SK-N-SH treated with all-trans-retinoic acid at 6 μM for 48 hours (cell line): Measurements from ENCODE around the gene CHST2.

Experiments used
- ATAC-seq: fragments of 200-7000 bp; cut with Tn5 transposase; 3 replicates; pipeline ENCODE4 v1.9.1; 2020; ENCODE audit warnings: mild to moderate bottlenecking, moderate library complexity
- ARNTL ChIP-seq: fragments of 450-650 bp; formaldehyde crosslinking; IDR thresholded peaks from 2 replicates; pipeline ENCODE4 v1.5.0; 2020; ENCODE audit warnings: low read depth, mild to moderate bottlenecking, moderate library complexity, borderline replicate concordance
- BACH2 ChIP-seq: fragments of 250-450 bp; sonication (Bioruptor Pico); IDR thresholded peaks from 2 replicates; pipeline ENCODE4 v1.9.0; 2021; ENCODE audit warnings: mild to moderate bottlenecking, borderline replicate concordance
- CREB5 ChIP-seq: fragments of 250-450 bp; sonication (Bioruptor Pico); IDR thresholded peaks from 2 replicates; pipeline ENCODE4 v1.5.1; 2020; ENCODE audit warnings: low read depth, mild to moderate bottlenecking, moderate library complexity
- CSDC2 ChIP-seq: fragments of 250-450 bp; sonication (Bioruptor Pico); IDR thresholded peaks from 2 replicates; pipeline ENCODE4 v1.5.0; 2020; ENCODE audit warnings: mild to moderate bottlenecking, moderate library complexity
- ESRRG ChIP-seq: fragments of 250-450 bp; sonication (Bioruptor Pico); IDR thresholded peaks from 2 replicates; pipeline ENCODE4 v1.6.1; 2021; ENCODE audit warnings: mild to moderate bottlenecking
- GLIS3 ChIP-seq: fragments of 250-450 bp; sonication (Bioruptor Pico); IDR thresholded peaks from 2 replicates; pipeline ENCODE4 v1.5.0; 2020; ENCODE audit warnings: mild to moderate bottlenecking, moderate library complexity
- ISL1 ChIP-seq: fragments of 250-450 bp; sonication (Bioruptor Pico); IDR thresholded peaks from 2 replicates; pipeline ENCODE4 v2.1.2; 2022; ENCODE audit warnings: mild to moderate bottlenecking, moderate library complexity
- OSR1 ChIP-seq: fragments of 250-450 bp; sonication (Bioruptor Pico); IDR thresholded peaks from 2 replicates; pipeline ENCODE4 v1.8.0; 2022; ENCODE audit warnings: moderate library complexity, mild to moderate bottlenecking, inconsistent platforms
- PATZ1 ChIP-seq: fragments of 250-450 bp; sonication (Bioruptor Pico); IDR thresholded peaks from 2 replicates; pipeline ENCODE4 v1.8.0; 2020; ENCODE audit warnings: mild to moderate bottlenecking, moderate library complexity, borderline replicate concordance
- POU6F1 ChIP-seq: fragments of 250-450 bp; sonication (Bioruptor Pico); IDR thresholded peaks from 2 replicates; pipeline ENCODE4 v1.8.0; 2021; ENCODE audit warnings: low read depth, mild to moderate bottlenecking, moderate library complexity, borderline replicate concordance
- PPARA ChIP-seq: fragments of 250-450 bp; sonication (Bioruptor Pico); IDR thresholded peaks from 2 replicates; pipeline ENCODE4 v1.5.0; 2020; ENCODE audit warnings: mild to moderate bottlenecking, borderline replicate concordance
- SNAI2 ChIP-seq: fragments of 250-450 bp; sonication (Bioruptor Pico); IDR thresholded peaks from 2 replicates; pipeline ENCODE4 v1.5.0; 2020; ENCODE audit warnings: mild to moderate bottlenecking, moderate library complexity
- TCF4 ChIP-seq: fragments of 250-450 bp; sonication (Bioruptor Pico); IDR thresholded peaks from 2 replicates; pipeline ENCODE4 v1.8.0; 2021; ENCODE audit warnings: mild to moderate bottlenecking, moderate library complexity, borderline replicate concordance
- TOX ChIP-seq: fragments of 250-450 bp; sonication (Bioruptor Pico); IDR thresholded peaks from 2 replicates; pipeline ENCODE4 v1.8.0; 2021; ENCODE audit warnings: mild to moderate bottlenecking, moderate library complexity, borderline replicate concordance
- ZC3H10 ChIP-seq: fragments of 250-450 bp; sonication (Bioruptor Pico); IDR thresholded peaks from 2 replicates; pipeline ENCODE4 v1.5.1; 2021; ENCODE audit warnings: mild to moderate bottlenecking, moderate library complexity
- ZFP30 ChIP-seq: fragments of 450-650 bp; formaldehyde crosslinking; IDR thresholded peaks from 2 replicates; pipeline ENCODE4 v1.5.0; 2022; ENCODE audit warnings: mild to moderate bottlenecking, moderate library complexity
- ZNF565 ChIP-seq: fragments of 450-650 bp; formaldehyde crosslinking; conservative IDR thresholded peaks from 2 replicates; pipeline ENCODE4 v1.5.0; 2020; ENCODE audit warnings: low read depth, mild to moderate bottlenecking, moderate library complexity
- ZNF70 ChIP-seq: fragments of 450-650 bp; formaldehyde crosslinking; IDR thresholded peaks from 2 replicates; pipeline ENCODE4 v1.5.0; 2020; ENCODE audit warnings: mild to moderate bottlenecking, moderate library complexity
- ZNF8 ChIP-seq: fragments of 450-650 bp; formaldehyde crosslinking; IDR thresholded peaks from 2 replicates; pipeline ENCODE4 v1.5.0; 2020; ENCODE audit warnings: mild to moderate bottlenecking, moderate library complexity
- TF ChIP-seq, protein P1 (sequence below): fragments of 250-450 bp; sonication (Bioruptor Pico); IDR thresholded peaks from 2 replicates; pipeline ENCODE4 v1.5.0; 2020; ENCODE audit warnings: mild to moderate bottlenecking, moderate library complexity
- TF ChIP-seq, protein P2 (sequence below): fragments of 250-450 bp; sonication (Bioruptor Pico); IDR thresholded peaks from 2 replicates; pipeline ENCODE4 v1.5.1; 2021; ENCODE audit warnings: mild to moderate bottlenecking, moderate library complexity

The CHST2 gene

GRCh38 chr3:143171141-143171980 lies 51.8 kb downstream of the CHST2 start:
- TF ChIP-seq OSR1 (CRISPR knock-in tag): no peak
- no peak for TF ChIP-seq ARNTL (CRISPR knock-in tag)
- TF ChIP-seq ZNF70 (CRISPR knock-in tag): no peak
- no peak for TF ChIP-seq CSDC2
- ATAC-seq: peak; percentile 64

DNA sequence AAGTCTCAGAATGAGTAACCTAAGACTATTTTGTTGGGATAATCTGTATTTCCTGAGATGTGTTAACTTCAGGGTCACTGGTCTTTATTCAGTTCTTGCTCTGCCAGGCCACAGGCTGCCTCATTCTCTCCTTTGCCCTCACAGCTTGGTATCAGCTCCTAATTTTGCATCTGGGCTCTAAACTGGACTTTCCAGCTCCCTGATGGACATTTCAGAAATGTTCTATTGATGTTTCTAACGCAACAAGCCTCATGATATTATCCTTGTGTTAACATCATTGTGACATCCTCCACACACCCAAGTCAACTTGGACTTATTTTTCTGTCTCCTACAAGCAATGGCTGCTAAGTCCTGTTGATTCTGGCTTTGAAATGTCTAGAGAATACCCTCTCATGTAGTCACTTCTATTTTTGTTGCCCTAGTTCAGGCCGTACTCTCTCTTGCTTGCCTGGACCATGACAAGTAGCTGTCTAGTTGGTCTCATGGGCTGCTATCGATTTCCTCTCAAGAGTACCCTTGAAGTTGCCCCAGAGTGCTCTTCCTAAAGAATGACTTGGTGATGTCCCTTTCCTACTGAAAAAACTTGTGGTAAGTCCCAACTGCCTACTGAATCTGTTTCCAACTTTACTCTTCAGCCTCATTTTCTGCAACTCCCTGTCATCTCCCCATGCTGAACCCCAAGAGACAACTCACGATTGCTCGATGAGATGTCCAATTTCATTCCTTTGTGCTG lies 52.7 kb downstream of the CHST2 start:
- no peak for ATAC-seq
- TF ChIP-seq ZNF565: no peak
- TF ChIP-seq GLIS3 (CRISPR knock-in tag): no peak
- TF ChIP-seq TOX (CRISPR knock-in tag): no peak
- TF ChIP-seq ARNTL (CRISPR knock-in tag): no peak
- TF ChIP-seq BACH2 (CRISPR knock-in tag): no peak
- no peak for TF ChIP-seq POU6F1 (CRISPR knock-in tag)
- no peak for TF ChIP-seq TCF4 (CRISPR knock-in tag)
- no peak for TF ChIP-seq PPARA
- no peak for TF ChIP-seq CREB5 (CRISPR knock-in tag)
- TF ChIP-seq PATZ1: no peak
- no peak for TF ChIP-seq OSR1 (CRISPR knock-in tag)
- TF ChIP-seq, protein P1, sequence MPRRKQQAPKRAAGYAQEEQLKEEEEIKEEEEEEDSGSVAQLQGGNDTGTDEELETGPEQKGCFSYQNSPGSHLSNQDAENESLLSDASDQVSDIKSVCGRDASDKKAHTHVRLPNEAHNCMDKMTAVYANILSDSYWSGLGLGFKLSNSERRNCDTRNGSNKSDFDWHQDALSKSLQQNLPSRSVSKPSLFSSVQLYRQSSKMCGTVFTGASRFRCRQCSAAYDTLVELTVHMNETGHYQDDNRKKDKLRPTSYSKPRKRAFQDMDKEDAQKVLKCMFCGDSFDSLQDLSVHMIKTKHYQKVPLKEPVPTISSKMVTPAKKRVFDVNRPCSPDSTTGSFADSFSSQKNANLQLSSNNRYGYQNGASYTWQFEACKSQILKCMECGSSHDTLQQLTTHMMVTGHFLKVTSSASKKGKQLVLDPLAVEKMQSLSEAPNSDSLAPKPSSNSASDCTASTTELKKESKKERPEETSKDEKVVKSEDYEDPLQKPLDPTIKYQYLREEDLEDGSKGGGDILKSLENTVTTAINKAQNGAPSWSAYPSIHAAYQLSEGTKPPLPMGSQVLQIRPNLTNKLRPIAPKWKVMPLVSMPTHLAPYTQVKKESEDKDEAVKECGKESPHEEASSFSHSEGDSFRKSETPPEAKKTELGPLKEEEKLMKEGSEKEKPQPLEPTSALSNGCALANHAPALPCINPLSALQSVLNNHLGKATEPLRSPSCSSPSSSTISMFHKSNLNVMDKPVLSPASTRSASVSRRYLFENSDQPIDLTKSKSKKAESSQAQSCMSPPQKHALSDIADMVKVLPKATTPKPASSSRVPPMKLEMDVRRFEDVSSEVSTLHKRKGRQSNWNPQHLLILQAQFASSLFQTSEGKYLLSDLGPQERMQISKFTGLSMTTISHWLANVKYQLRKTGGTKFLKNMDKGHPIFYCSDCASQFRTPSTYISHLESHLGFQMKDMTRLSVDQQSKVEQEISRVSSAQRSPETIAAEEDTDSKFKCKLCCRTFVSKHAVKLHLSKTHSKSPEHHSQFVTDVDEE (CRISPR knock-in tag): no peak
- TF ChIP-seq, all 23 proteins: peak for 0

DNA sequence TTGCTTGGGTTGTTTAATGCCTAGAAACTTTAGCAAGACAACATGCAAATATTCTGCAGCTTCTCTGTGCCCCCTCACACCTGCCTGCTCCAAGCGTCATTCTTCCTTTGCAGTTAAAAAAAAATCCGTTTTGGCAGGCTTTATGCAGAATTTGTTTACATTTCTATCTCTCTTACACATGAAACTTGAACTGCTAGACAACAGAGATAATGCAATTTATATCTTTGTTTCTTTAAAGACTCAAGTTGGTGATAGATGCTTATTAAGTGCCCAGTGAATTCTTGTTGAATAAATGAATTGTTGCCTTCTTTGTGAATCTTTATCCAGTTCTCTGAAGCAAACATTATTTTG lies 53.2 kb downstream of the CHST2 start:
- ATAC-seq: no peak
- TF ChIP-seq, protein P1 (CRISPR knock-in tag): no peak
- TF ChIP-seq PPARA: no peak
- TF ChIP-seq ESRRG (CRISPR knock-in tag): no peak
- no peak for TF ChIP-seq ARNTL (CRISPR knock-in tag)
- no peak for TF ChIP-seq ZC3H10 (CRISPR knock-in tag)
- no peak for TF ChIP-seq ISL1 (CRISPR knock-in tag)
- no peak for TF ChIP-seq SNAI2
- no peak for TF ChIP-seq TCF4 (CRISPR knock-in tag)
- TF ChIP-seq BACH2 (CRISPR knock-in tag): no peak
- TF ChIP-seq GLIS3 (CRISPR knock-in tag): no peak
- TF ChIP-seq PATZ1: no peak
- TF ChIP-seq TOX (CRISPR knock-in tag): no peak
- no peak for TF ChIP-seq ZNF70 (CRISPR knock-in tag)
- TF ChIP-seq ZFP30 (CRISPR knock-in tag): no peak
- TF ChIP-seq, protein P2, sequence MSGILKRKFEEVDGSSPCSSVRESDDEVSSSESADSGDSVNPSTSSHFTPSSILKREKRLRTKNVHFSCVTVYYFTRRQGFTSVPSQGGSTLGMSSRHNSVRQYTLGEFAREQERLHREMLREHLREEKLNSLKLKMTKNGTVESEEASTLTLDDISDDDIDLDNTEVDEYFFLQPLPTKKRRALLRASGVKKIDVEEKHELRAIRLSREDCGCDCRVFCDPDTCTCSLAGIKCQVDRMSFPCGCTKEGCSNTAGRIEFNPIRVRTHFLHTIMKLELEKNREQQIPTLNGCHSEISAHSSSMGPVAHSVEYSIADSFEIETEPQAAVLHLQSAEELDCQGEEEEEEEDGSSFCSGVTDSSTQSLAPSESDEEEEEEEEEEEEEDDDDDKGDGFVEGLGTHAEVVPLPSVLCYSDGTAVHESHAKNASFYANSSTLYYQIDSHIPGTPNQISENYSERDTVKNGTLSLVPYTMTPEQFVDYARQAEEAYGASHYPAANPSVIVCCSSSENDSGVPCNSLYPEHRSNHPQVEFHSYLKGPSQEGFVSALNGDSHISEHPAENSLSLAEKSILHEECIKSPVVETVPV (CRISPR knock-in tag): no peak
- TF ChIP-seq ZNF8 (CRISPR knock-in tag): no peak
- TF ChIP-seq ZNF565: no peak
- no peak for TF ChIP-seq OSR1 (CRISPR knock-in tag)
